ENCODE results near the gene FABP2.
"Not testable (repeated sequence)": the region's sequence is repeated elsewhere in the genome, so short reads cannot be mapped to it uniquely, and the experiment has no call there.

Gene FABP2

DNA sequence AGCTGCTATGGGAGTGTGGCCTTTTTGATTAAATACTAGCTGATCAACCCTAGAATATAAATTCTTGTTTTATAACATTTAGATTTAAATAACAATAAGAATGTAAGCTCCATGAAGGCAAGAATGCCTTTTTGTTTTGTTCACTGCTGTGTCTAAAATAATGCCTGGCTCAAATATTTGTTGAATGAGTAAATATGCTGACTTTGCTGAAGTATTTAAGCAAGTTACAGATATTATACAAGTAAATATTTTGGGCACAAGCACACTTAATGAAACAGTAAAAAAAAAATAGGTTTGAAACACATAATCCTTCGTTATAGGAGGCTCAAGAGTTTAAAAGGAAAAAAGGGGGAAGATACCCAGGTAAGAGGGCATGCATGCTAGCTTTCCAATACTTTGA is 24.1 kb downstream of the FABP2 start:
- Mint-ChIP-seq H3K4me3 (peak overlapping the region; percentile 98), H3K27ac (no peak overlapping the region), H3K27me3 (no peaks in the 10 kb centered on the region), H3K4me1 (ENCODE audit: low read depth) (peaks cover 37% of the 10 kb centered on the region), H3K36me3 (peaks cover 11% of the 10 kb centered on the region), H3K9me3 (ENCODE audit: low read depth) (no peaks in the 10 kb centered on the region)

DNA sequence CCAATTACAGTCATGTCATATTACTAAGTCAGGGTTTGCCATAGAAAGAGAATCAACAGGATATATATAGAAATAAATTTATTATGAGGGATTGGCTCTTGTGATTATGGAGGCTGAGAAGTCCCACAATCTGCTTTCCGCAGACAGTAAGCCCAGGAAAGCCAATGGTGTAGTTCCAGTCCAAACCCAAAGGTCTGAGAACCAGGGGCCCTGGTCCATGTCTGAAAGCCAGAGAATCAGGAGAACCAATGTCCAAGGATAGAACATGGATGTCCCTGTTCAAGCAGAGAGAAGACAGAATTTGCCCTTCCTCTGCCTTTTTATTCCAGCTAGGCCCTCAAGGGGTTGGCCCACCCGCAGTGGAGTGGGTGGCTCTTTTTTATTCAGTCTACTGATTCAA is 25.6 kb downstream of the FABP2 start:
- no peaks in the 10 kb centered on the region for H3K9me3 Mint-ChIP-seq (ENCODE audit: low read depth)
- no peaks in the 10 kb centered on the region for H3K27me3 Mint-ChIP-seq
- peaks cover 11% of the 10 kb centered on the region for H3K36me3 Mint-ChIP-seq
- H3K4me3 Mint-ChIP-seq = no peak overlapping the region
- H3K4me1 Mint-ChIP-seq (ENCODE audit: low read depth) = peaks cover 35% of the 10 kb centered on the region
- peak overlapping the region; percentile 2 for H3K27ac Mint-ChIP-seq

DNA sequence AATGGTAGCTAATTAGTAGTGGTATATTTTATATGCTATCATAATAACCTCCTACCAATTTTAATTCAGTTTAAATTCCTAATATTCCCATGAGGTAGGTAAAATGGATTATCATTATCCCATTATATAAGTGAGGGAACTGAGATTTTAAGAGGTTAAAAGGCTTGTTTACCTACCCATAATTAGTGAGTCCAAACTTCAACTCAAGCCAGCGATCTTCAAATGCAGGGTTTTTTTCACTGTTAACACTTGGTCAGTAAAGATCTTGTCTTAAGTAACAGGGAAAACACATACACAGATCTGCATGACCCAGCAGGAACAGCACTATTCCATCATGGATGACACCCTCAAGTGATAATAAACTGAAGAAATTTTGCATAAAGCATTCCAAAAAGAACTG is 31.3 kb downstream of the FABP2 start:
- Mint-ChIP-seq H3K36me3 (no peaks in the 10 kb centered on the region), H3K27me3 (no peaks in the 10 kb centered on the region), H3K4me1 (ENCODE audit: low read depth) (peaks cover 1% of the 10 kb centered on the region), H3K27ac (no peak overlapping the region), H3K9me3 (ENCODE audit: low read depth) (no peaks in the 10 kb centered on the region), H3K4me3 (no peak overlapping the region)

GRCh38 chr4:119289313-119289712 is 32.6 kb downstream of the FABP2 start:
- no peak overlapping the region for H3K4me3 Mint-ChIP-seq
- no peaks in the 10 kb centered on the region for H3K9me3 Mint-ChIP-seq (ENCODE audit: low read depth)
- H3K36me3 Mint-ChIP-seq = no peaks in the 10 kb centered on the region
- no peak overlapping the region for H3K27ac Mint-ChIP-seq
- no peaks in the 10 kb centered on the region for H3K27me3 Mint-ChIP-seq
- peaks cover 7% of the 10 kb centered on the region for H3K4me1 Mint-ChIP-seq (ENCODE audit: low read depth)

- Mint-ChIP-seq H3K27ac (no peak overlapping the region), H3K9me3 (ENCODE audit: low read depth) (no peaks in the 10 kb centered on the region), H3K4me3 (no peak overlapping the region), H3K36me3 (no peaks in the 10 kb centered on the region), H3K4me1 (ENCODE audit: low read depth) (peaks cover 19% of the 10 kb centered on the region), H3K27me3 (no peaks in the 10 kb centered on the region)
Measured at GRCh38 chr4:119286377-119287002, 35.4 kb downstream of the FABP2 start.

DNA sequence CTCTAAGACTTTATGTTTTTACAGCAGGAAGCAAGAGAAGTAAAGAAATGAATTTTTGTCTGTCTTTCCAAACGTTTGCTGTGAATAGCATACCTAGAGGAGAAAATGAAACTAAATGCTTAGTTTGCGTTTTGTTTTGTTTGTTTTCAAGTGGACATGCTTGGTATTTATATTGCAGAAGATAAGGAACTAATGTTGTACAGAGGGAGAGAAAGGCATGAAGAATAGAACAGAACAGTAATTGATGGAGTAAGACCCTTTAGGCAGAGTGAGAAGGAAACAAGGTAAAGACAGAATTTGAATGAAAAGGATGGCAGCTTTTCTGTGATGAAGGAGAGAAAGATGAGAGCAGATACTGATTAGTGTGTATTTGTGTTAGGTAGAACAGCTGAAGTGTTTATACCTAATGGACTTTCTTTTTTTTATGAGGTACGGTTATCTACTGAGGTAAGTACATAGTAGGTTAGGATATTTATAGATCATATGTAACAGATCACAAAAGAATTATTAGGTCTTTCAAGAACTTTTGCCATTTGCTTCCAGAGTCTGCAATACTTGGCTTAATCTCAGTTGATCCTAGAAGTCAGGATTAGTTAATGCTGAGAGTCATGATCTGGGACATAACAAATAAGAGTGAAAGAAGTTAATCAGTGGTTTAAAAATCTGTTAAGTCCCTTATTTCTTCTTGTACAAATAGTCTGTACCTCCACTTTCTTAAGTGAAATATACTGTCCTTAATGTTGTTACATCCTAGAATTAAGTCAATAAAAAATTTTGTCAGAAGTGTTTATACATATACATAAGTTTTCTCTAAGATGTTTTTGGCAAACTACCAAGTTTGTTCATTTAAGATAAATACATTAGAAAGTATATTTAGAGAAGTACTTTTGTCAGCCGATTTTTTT is 36.8 kb downstream of the FABP2 start:
- H3K27ac Mint-ChIP-seq = peak overlapping the region; percentile 18
- H3K4me1 Mint-ChIP-seq (ENCODE audit: low read depth) = peaks cover 30% of the 10 kb centered on the region
- H3K36me3 Mint-ChIP-seq = peaks cover under 1% of the 10 kb centered on the region
- H3K9me3 Mint-ChIP-seq (ENCODE audit: low read depth) = no peaks in the 10 kb centered on the region
- peak overlapping the region; percentile 42 for H3K4me3 Mint-ChIP-seq
- no peaks in the 10 kb centered on the region for H3K27me3 Mint-ChIP-seq

- H3K27me3 Mint-ChIP-seq = no peaks in the 10 kb centered on the region
- no peaks in the 10 kb centered on the region for H3K9me3 Mint-ChIP-seq (ENCODE audit: low read depth)
- H3K27ac Mint-ChIP-seq = no peak overlapping the region
- H3K4me1 Mint-ChIP-seq (ENCODE audit: low read depth) = peaks cover 32% of the 10 kb centered on the region
- no peak overlapping the region for H3K4me3 Mint-ChIP-seq
- peaks cover 3% of the 10 kb centered on the region for H3K36me3 Mint-ChIP-seq
Measured at GRCh38 chr4:119281393-119281792, 40.5 kb downstream of the FABP2 start.

GRCh38 chr4:119279945-119280344 is 42.0 kb downstream of the FABP2 start:
- H3K27me3 Mint-ChIP-seq; H3K36me3 Mint-ChIP-seq; H3K9me3 Mint-ChIP-seq (ENCODE audit: low read depth); H3K4me3 Mint-ChIP-seq: not testable (repeated sequence)
- H3K27ac Mint-ChIP-seq = peak overlapping the region; percentile 13
- H3K4me1 Mint-ChIP-seq (ENCODE audit: low read depth) = peaks cover 29% of the 10 kb centered on the region

GRCh38 chr4:119279541-119279940 is 42.4 kb downstream of the FABP2 start:
- not testable (repeated sequence) for H3K36me3 Mint-ChIP-seq; H3K9me3 Mint-ChIP-seq (ENCODE audit: low read depth); H3K27ac Mint-ChIP-seq; H3K4me3 Mint-ChIP-seq; H3K27me3 Mint-ChIP-seq
- peaks cover 25% of the 10 kb centered on the region for H3K4me1 Mint-ChIP-seq (ENCODE audit: low read depth)

DNA sequence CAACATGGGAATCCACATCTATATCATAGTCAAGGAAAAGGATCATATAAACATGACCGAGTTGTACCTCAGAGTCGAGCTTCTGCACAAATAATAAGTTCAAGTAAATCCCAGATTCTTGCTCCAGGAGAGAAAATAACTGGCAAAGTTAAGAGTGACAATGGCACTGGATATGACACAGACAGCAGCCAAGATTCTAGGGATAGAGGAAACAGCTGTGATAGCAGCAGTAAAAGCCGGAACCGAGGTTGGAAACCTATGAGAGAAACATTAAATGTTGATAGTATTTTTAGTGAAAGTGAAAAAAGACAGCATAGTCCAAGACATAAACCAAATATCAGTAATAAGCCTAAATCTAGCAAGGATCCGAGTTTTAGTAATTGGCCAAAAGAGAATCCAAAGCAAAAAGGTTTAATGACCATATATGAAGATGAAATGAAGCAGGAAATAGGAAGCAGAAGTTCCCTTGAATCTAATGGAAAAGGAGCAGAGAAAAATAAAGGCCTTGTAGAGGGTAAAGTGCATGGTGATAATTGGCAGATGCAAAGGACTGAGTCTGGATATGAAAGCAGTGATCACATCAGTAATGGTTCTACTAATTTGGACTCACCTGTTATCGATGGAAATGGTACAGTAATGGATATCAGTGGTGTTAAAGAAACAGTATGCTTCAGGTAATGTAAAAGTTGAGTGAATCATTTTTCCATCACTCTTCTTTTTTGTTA is 50.4 kb downstream of the FABP2 start:
- Mint-ChIP-seq H3K27me3 (no peaks in the 10 kb centered on the region), H3K36me3 (peaks cover 16% of the 10 kb centered on the region), H3K9me3 (ENCODE audit: low read depth) (no peaks in the 10 kb centered on the region), H3K4me1 (ENCODE audit: low read depth) (no peaks in the 10 kb centered on the region), H3K4me3 (no peak overlapping the region), H3K27ac (no peak overlapping the region)

DNA sequence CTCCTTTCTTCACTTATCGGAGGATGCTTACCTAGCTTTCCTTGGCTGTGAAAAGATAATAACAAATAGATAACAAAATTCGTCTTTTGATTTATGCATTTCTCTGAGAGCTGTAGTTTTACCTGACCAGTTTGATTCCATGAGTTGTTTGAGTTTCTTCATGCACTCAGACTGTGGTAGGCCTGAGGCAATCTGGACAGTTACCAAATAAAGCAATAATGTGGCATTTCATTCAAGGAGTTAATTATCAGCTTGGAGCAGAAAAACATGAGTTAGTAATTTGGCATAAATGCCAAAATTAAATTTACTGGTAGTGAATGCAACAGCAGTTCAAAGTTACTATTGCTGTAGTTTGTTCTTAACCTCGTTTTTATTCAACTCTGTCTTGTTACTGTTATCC is 53.5 kb downstream of the FABP2 start:
- no peaks in the 10 kb centered on the region for H3K9me3 Mint-ChIP-seq (ENCODE audit: low read depth)
- no peak overlapping the region for H3K27ac Mint-ChIP-seq
- peaks cover 6% of the 10 kb centered on the region for H3K4me1 Mint-ChIP-seq (ENCODE audit: low read depth)
- H3K27me3 Mint-ChIP-seq = no peaks in the 10 kb centered on the region
- no peak overlapping the region for H3K4me3 Mint-ChIP-seq
- peaks cover 29% of the 10 kb centered on the region for H3K36me3 Mint-ChIP-seq
